Hematopoietic multipotent progenitor cell treated with erythropoietin and hydrocortisone succinate and interleukin-3 and kit ligand, for 6 days (in vitro differentiated cells): ENCODE data around the gene PFN1.
A peak's percentile ranks its signal among the peaks of the same experiment; 100 is the strongest.

Source experiments
- DNase-seq: peaks from one replicate; pipeline ENCODE4 v3.0.0-alpha.2; 2015

PFN1 gene

GRCh38 chr17:4967539-4968485 is 19.5 kb upstream of the PFN1 start, which contains the start of gene SPAG7:
Gene SPAG7 (minus strand): TSS chr17:4967817. CDS start chr17:4967804, 13 bp downstream.
- peak; percentile 98 for DNase-seq

GRCh38 chr17:4966844-4967538 is 18.7 kb upstream of the PFN1 start:
- peak; percentile 99 for DNase-seq

GRCh38 chr17:4965311-4965986 is 17.1 kb upstream of the PFN1 start:
- no peak for DNase-seq

GRCh38 chr17:4960279-4960922 is 12.1 kb upstream of the PFN1 start:
- DNase-seq, result no peak

GRCh38 chr17:4959261-4959965 is 11.1 kb upstream of the PFN1 start:
- no peak for DNase-seq

DNA sequence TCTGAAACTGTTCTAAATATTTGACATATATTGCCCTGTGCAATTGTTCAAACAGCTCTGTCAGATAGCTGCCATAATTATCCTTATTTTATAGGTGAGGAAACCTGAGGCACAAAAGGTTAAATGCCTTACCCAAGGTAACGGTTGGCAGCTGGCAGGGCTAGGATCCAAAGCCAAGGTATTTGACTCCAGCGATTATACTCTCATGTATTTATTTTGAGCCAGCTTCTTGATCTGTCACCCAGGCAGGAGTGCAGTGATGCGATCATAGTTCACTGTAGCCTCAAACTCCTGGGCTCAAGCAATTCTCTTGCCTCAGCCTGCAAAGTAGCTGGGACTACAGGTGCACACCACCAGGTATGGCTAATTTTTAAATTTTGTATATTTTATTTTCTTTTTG is 9.8 kb upstream of the PFN1 start:
- DNase-seq, result no peak

DNA sequence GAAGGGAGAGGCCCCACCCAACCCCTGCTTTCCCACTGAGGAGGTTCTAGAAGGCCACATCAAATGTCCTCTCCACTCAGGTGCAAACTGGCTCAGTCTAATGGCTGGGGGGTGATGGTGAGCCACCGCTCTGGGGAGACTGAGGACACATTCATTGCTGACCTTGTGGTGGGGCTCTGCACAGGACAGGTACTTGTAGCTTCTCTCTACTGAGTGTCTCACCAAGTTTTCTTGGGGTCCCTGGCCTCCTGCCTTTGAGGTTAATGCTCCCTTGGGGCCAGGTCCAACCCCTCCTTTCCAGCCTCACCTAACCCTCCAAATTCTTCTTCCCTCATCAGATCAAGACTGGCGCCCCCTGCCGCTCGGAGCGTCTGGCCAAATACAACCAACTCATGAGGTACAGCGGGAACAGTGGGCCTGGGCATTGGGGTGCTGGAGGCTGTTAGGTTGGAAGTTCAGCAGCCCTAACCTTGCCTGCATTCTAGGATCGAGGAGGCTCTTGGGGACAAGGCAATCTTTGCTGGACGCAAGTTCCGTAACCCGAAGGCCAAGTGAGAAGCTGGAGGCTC is 8.2 kb upstream of the PFN1 start:
- peak; percentile 70 for DNase-seq

DNA sequence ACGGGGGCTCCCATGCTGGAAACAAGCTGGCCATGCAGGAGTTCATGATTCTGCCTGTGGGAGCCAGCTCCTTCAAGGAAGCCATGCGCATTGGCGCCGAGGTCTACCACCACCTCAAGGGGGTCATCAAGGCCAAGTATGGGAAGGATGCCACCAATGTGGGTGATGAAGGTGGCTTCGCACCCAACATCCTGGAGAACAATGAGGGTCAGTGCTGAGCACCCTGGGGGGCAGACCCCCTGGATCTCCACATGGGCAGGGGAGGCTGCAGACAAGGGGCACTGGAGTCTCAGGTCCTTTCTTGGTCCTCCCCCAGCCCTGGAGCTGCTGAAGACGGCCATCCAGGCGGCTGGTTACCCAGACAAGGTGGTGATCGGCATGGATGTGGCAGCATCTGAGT is 6.8 kb upstream of the PFN1 start:
- no peak for DNase-seq

DNA sequence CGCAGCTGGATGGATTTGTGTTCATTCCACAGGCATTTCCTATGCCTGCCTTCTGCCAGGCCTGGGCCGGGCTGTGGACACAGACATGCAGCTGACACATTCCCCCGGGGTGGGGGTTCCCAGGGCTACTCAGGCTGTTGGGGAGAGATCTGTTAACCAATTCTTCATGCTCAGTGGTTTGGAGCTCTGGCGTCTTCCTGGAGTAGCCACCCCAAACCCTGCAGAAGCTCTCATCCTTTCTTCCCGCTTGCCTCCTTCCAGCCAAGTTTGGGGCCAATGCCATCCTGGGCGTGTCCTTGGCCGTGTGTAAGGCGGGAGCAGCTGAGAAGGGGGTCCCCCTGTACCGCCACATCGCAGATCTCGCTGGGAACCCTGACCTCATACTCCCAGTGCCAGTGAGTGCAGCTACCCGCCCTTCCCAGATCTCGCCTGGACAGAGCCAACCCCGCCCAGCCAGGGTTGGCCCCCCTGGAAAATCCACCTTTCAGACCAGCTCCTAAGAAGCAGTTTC is 5.2 kb upstream of the PFN1 start:
- no peak for DNase-seq

DNA sequence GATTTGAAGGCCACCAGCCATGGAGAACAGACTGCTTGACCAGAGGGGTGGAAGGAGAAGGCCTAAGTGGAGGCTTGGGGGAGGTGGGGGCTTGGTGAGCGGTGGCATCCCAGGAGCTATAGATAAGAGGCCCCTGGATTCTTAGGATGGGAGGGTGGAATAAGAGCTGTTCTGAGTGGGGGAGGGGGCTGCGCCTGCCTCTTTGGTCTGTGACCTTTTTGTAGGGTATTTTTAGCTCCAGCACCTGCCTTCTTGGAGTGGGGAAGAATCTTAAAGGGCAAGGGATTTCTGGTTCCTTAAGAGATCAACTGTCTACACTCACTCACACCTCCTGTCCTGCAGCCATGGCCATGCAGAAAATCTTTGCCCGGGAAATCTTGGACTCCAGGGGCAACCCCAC is 3.2 kb upstream of the PFN1 start:
- DNase-seq, result no peak

DNA sequence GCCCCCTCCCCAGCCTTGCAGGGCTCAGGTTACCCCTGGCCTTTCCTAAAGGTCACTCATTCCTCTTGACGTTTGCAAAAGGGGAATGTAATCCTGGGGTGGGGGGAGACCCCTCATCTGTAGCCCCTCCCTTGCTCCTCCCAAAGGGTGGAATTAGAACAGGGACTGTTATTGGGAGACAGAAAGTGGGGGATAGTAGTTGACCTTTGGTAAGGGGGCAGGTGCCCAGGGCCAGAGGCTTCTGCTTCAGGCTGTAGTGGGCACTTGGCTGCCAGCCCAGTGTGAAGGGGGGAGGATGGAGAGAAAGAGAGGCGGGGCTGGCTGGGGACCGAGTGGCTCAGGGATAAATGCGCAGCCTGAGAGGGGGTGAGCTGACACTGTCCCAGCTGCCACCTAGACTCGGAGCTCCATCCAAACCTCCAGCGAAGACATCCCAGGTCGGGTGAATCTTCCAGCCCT is 2.4 kb upstream of the PFN1 start, which contains the start of gene ENO3:
ENO3 (plus strand) TSS at position 374 of the 459 bp plus-strand sequence. CDS start 711 bp downstream, outside the sequence.
- peak; percentile 57 for DNase-seq

- DNase-seq, result peak; percentile 87
These were observed 1.9 kb upstream of the PFN1 start for GRCh38 chr17:4950075-4950745.

DNA sequence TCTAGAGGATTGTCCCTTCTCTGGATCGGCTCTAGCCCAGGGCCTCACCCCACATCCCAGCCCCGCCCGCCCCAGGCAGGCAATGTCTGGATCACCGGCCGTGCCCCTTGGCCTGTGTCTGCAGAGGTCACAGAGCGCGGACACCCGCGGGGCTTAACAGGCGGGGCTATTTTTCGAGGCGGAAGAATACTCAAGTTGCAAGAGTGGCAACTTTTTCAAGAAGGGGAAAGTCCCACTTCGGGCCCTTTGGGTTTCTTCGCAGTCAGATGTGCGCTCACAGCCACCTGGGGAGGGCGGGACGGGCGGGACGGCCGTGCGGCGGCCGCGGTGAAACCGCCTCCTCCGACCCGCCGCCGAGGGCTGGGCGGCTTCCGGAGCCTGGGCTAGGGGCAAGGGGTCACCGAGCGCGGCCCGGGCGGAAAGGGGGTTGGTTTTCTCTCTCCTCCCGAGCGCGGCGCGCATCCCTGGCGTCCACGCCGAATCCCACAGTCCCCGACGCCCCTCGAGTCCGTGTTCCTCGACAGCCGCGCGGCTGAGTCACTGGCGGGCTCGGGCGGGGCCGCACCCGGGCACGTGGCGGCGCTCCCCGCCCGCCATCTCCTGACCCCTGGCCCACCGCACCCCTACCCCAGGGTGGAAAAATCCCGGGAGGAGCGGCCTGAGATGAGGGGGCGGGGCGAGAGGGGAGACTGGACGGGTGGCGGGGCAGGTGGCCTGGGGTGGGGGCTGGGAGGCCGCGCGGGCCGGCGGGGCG is 1.2 kb upstream of the PFN1 start:
- DNase-seq, result peak; percentile 81

- peak; percentile 91 for DNase-seq
These were observed 596 bp upstream of the PFN1 start for GRCh38 chr17:4948931-4949320.

GRCh38 chr17:4947411-4948165 is 742 bp downstream of the PFN1 start:
- DNase-seq, result peak; percentile 75

- DNase-seq, result peak; percentile 51
These were observed 1.3 kb downstream of the PFN1 start for GRCh38 chr17:4947010-4947410.

DNA sequence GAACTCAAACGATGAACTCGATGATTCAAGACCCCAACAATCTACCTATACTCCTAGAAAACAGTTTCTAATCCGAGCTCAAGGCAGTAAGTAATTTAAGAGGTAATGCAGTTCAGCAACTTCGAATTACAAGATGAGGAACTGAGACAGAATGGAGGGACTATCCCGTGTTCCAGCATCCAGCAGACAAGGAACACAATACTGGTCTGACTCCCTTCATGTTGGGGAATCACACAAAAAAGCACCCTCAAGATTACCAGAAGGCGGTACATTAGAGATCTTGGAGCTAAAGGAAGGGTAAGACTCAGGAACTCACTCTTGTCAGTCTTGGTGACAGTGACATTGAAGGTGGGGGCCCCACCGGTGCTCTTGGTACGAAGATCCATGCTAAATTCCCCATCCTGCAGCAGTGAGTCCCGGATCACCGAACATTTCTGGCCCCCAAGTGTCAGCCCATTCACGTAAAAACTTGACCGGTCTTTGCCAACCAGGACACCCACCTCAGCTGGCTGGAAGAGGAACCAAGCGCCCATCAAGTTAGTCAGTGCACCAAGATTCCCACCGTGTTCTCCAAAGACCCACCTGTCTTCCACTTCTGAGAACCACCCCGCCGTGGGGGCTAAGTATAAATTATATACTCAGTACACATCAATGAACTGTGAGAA is 1.9 kb downstream of the PFN1 start:
- DNase-seq, result no peak

GRCh38 chr17:4945944-4946280 is 2.4 kb downstream of the PFN1 start:
- DNase-seq, result no peak
